Nephron (organoid): ENCODE measurements around the gene SORCS2.
A peak's percentile ranks its signal among the peaks of the same experiment; 100 is the strongest.

Source experiments
- H3K27ac Mint-ChIP-seq, 3 experiments: 2 replicates each; pipeline ENCODE4 v1.8.0; 2020; ENCODE audit warnings: mixed read lengths in 3 of 3, mild to moderate bottlenecking in 2 of 3, moderate library complexity in 1 of 3
- H3K27me3 Mint-ChIP-seq: 2 replicates; pipeline ENCODE4 v1.8.0; 2021; ENCODE audit warnings: low read depth, mild to moderate bottlenecking, moderate library complexity, mixed read lengths
- H3K36me3 Mint-ChIP-seq: 2 replicates; pipeline ENCODE4 v1.8.0; 2020; ENCODE audit warnings: low read depth, mixed read lengths
- H3K4me1 Mint-ChIP-seq: 2 replicates; pipeline ENCODE4 v1.8.0; 2020; ENCODE audit warnings: mixed read lengths
- H3K4me3 Mint-ChIP-seq, 3 experiments: 2 replicates each; pipeline ENCODE4 v1.8.0; 2020; ENCODE audit warnings: mild to moderate bottlenecking in 3 of 3, mixed read lengths in 3 of 3, moderate library complexity in 2 of 3
- H3K9me3 Mint-ChIP-seq: 2 replicates; pipeline ENCODE4 v1.8.0; 2020; ENCODE audit warnings: mixed read lengths
- TF ChIP-seq, protein P1 (sequence below), 3 experiments: fragments of 200-600 bp; sonication (generic); IDR thresholded peaks; one replicate each; pipeline ENCODE4 v1.5.0; 2021; ENCODE audit warnings: antibody characterized with exemption in 3 of 3; ENCODE audit not compliant: unreplicated experiment in 3 of 3

The SORCS2 gene

DNA sequence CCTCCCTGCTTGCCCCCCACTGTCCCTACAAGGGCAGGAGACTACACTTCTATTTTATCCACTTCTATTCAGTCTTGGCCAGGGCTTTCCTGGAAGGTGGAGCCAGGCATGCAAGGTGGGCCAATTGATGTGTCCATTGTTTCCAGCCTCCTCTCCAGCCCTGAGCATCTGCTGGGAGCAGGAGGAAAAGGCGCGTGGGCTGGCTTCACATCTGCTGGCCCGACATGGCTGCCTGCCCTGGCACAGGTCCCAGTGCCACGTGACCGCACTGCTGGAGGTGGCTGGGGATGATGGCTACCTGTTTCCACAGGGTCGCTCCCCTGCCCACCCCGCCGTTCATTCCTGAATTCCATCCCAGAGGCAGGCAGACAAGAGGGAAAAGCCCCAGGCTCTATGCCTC lies 499.6 kb downstream of the SORCS2 start:
- no peak overlapping the region for H3K4me3 Mint-ChIP-seq
- no peak overlapping the region for H3K27ac Mint-ChIP-seq
- peaks cover 7% of the 10 kb centered on the region for H3K4me1 Mint-ChIP-seq
- H3K27me3 Mint-ChIP-seq, result peaks cover 13% of the 10 kb centered on the region
- no peaks in the 10 kb centered on the region for H3K9me3 Mint-ChIP-seq
- no peaks in the 10 kb centered on the region for H3K36me3 Mint-ChIP-seq
- TF ChIP-seq, protein P1, sequence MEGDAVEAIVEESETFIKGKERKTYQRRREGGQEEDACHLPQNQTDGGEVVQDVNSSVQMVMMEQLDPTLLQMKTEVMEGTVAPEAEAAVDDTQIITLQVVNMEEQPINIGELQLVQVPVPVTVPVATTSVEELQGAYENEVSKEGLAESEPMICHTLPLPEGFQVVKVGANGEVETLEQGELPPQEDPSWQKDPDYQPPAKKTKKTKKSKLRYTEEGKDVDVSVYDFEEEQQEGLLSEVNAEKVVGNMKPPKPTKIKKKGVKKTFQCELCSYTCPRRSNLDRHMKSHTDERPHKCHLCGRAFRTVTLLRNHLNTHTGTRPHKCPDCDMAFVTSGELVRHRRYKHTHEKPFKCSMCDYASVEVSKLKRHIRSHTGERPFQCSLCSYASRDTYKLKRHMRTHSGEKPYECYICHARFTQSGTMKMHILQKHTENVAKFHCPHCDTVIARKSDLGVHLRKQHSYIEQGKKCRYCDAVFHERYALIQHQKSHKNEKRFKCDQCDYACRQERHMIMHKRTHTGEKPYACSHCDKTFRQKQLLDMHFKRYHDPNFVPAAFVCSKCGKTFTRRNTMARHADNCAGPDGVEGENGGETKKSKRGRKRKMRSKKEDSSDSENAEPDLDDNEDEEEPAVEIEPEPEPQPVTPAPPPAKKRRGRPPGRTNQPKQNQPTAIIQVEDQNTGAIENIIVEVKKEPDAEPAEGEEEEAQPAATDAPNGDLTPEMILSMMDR (IDR thresholded peaks at IDR 0.05; ENCODE audit: unreplicated experiment in 3 of 3), result no peak

DNA sequence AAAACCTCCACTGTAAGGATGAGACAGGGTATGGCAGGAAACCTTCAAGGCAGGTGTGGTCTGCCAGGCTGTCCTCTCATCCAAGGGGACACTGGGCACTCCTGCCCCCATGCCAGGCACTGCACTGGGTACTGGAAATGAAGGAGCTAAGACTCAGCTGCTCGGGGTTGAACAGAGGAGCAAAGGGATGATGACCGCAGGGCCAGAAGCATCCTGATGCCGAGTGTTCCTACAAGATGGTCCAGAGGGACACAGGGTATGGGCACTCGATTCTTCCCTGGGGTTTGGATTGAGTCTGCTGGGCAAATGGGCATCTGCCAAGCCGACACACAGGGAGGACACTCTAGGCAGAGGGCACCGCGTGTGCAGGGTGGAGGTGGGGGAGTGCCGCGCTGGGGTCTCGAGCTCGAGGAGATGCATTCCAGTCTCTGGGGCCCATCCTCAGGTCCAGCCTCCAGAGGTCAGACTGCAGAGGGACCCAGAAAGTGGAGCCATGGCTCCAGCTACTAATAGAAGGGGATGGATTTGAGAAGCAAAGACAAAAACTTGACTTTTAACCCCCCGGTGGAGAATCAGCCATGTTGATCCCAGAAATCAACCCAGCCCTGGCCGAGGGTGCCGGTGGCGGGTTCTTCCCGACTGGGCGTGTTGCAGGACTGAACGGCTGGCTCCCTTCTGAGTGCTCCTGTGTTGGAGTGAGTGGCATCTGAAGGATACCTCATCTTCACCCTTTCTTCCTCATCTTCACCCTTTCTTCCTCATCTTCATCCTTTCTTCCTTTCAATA lies 500.3 kb downstream of the SORCS2 start:
- H3K36me3 Mint-ChIP-seq, result no peaks in the 10 kb centered on the region
- H3K4me1 Mint-ChIP-seq, result peaks cover 11% of the 10 kb centered on the region
- H3K27me3 Mint-ChIP-seq, result peaks cover 13% of the 10 kb centered on the region
- H3K27ac Mint-ChIP-seq, result no peak overlapping the region
- TF ChIP-seq, protein P1 (IDR thresholded peaks at IDR 0.05; ENCODE audit: unreplicated experiment in 3 of 3), result no peak
- no peaks in the 10 kb centered on the region for H3K9me3 Mint-ChIP-seq
- no peak overlapping the region for H3K4me3 Mint-ChIP-seq

DNA sequence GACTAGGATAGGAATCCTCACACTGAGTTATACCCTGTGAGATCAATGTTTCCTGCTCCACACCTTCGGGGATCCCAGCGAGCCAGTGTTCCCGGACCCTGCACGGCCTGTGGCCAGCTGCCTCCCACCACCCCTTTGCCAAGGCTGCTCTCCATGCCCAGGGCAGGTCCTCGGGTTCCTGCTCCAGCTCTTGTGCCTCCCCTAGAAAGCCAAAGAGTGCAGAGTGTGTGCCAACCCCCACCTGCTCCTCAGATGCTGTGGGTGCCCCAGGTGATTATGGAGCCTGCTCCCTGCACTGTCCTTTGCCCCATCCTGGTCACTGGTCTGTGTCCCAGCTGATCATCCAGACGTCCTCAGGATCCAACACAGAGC lies 500.9 kb downstream of the SORCS2 start:
- Mint-ChIP-seq H3K4me3 (no peak overlapping the region), H3K36me3 (no peaks in the 10 kb centered on the region), H3K4me1 (peaks cover 9% of the 10 kb centered on the region), H3K27me3 (peaks cover 13% of the 10 kb centered on the region), H3K27ac (no peak overlapping the region), H3K9me3 (no peaks in the 10 kb centered on the region)
- TF ChIP-seq, protein P1 (IDR thresholded peaks at IDR 0.05; ENCODE audit: unreplicated experiment in 3 of 3), result no peak

DNA sequence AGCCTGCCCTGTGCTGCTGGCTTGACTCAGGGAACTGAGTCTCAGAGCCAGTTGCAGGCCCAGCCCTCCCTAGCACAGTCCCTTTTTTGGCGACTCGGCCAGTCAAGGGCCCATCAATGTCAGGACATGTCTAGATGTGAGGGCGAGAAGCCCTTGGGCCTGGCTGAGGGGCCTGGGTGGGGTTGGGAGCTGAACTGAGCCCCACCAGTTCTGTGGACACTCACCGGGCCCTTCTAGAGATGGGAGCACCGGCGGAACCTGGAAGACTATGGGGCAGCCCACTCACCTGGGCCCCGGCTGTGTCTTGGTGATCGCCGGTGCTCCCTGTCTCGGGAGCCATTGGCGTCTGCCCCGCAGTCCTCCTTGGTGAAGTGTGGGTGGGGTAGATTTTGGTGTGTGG lies 501.4 kb downstream of the SORCS2 start:
- Mint-ChIP-seq H3K4me1 (peaks cover 14% of the 10 kb centered on the region), H3K36me3 (no peaks in the 10 kb centered on the region), H3K4me3 (no peak overlapping the region), H3K27ac (no peak overlapping the region), H3K9me3 (no peaks in the 10 kb centered on the region), H3K27me3 (peaks cover 17% of the 10 kb centered on the region)
- TF ChIP-seq, protein P1 (IDR thresholded peaks at IDR 0.05; ENCODE audit: unreplicated experiment in 3 of 3), result no peak

DNA sequence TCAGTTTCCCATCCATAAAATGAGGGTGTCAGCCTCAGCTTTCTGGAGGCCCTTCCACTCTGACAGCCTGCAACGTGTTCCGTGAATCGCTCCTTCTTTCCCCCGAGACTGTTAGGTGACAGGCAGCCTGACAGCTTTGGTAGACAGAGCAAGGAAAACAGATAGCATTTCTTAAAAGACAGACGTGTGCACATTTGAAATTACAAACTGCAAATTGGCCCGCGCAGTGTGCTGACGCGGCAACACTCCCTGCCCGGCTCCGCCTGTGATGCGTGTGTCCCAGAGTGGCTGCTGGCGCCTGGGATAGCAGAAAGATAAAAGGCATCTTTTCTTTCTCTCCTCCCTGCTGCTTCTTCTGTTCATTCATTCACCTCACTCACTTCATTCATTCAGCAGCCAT lies 502.0 kb downstream of the SORCS2 start:
- H3K36me3 Mint-ChIP-seq, result no peaks in the 10 kb centered on the region
- TF ChIP-seq, protein P1 (IDR thresholded peaks at IDR 0.05; ENCODE audit: unreplicated experiment in 3 of 3), result no peak
- peaks cover 18% of the 10 kb centered on the region for H3K4me1 Mint-ChIP-seq
- H3K27ac Mint-ChIP-seq, result no peak overlapping the region
- no peak overlapping the region for H3K4me3 Mint-ChIP-seq
- peaks cover 19% of the 10 kb centered on the region for H3K27me3 Mint-ChIP-seq
- H3K9me3 Mint-ChIP-seq, result no peaks in the 10 kb centered on the region

DNA sequence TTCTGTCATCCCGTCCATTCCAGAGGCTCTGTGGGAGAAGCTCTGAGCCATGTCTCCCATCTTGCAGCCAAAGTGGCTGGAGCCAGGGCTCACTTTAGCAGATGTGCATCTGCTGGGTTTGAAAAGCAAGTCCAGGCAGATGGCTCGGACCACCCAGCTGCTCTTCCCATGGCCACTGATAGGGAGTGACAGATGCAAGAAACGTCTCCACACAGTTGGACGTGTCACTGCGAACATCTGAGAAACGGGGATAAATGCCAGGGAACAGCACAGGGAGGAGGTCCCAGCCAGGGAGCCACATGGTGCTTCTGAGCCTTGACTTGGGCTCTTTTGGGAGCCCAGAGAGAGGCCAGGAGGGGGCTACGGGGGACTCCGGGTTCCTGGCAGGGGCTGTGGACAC lies 505.0 kb downstream of the SORCS2 start:
- Mint-ChIP-seq H3K4me3 (no peak overlapping the region), H3K9me3 (no peaks in the 10 kb centered on the region), H3K4me1 (peaks cover 18% of the 10 kb centered on the region), H3K27me3 (peaks cover 20% of the 10 kb centered on the region), H3K27ac (peak overlapping the region in 1 of 3 experiments; percentile 17), H3K36me3 (no peaks in the 10 kb centered on the region)
- TF ChIP-seq, protein P1 (IDR thresholded peaks at IDR 0.05; ENCODE audit: unreplicated experiment in 3 of 3), result no peak
